HEK293 (cell line): Measurements from ENCODE around the gene RHOF.

Experiments
- BCL11A ChIP-seq: fragments of 450-650 bp; formaldehyde crosslinking; IDR thresholded peaks from 2 replicates; pipeline ENCODE4 v1.5.1; 2016; ENCODE audit warnings: low read depth, missing biosample characterization, missing genetic modification characterization
- BCL11B ChIP-seq: fragments of 450-650 bp; formaldehyde crosslinking; IDR thresholded peaks from 2 replicates; pipeline ENCODE4 v1.5.1; 2016; ENCODE audit warnings: low read depth, missing biosample characterization, missing genetic modification characterization
- HOXD13 ChIP-seq: sonication (generic); formaldehyde crosslinking; IDR thresholded peaks from 2 replicates; pipeline ENCODE4 v1.8.0; 2022; ENCODE audit warnings: missing genetic modification reagents, borderline replicate concordance
- KLF9 ChIP-seq: fragments of 450-650 bp; formaldehyde crosslinking; IDR thresholded peaks from 2 replicates; pipeline ENCODE4 v1.5.1; 2016; ENCODE audit warnings: missing biosample characterization, missing genetic modification characterization, low read depth
- PRDM6 ChIP-seq: fragments of 450-650 bp; formaldehyde crosslinking; IDR thresholded peaks from 2 replicates; pipeline ENCODE4 v1.5.1; 2017; ENCODE audit warnings: missing biosample characterization, missing genetic modification characterization
- SCRT2 ChIP-seq: fragments of 450-650 bp; formaldehyde crosslinking; IDR thresholded peaks from 2 replicates; pipeline ENCODE4 v1.5.1; 2016; ENCODE audit warnings: missing biosample characterization, missing genetic modification characterization
- TCF7L2 ChIP-seq: IDR thresholded peaks from 2 replicates; pipeline ENCODE4 v1.6.1; 2011; ENCODE audit warnings: low read depth, mild to moderate bottlenecking, inconsistent platforms, low read length, moderate library complexity, borderline replicate concordance
- YY1 ChIP-seq: fragments of 450-650 bp; formaldehyde crosslinking; IDR thresholded peaks from 2 replicates; pipeline ENCODE4 v1.5.1; 2018; ENCODE audit warnings: missing biosample characterization, missing genetic modification characterization
- ZBTB1 ChIP-seq: fragments of 450-650 bp; formaldehyde crosslinking; IDR thresholded peaks from 2 replicates; pipeline ENCODE4 v1.5.1; 2016; ENCODE audit warnings: missing biosample characterization, missing genetic modification characterization
- ZBTB17 ChIP-seq: fragments of 450-650 bp; formaldehyde crosslinking; IDR thresholded peaks from 2 replicates; pipeline ENCODE4 v1.5.1; 2016; ENCODE audit warnings: missing biosample characterization, missing genetic modification characterization
- ZBTB44 ChIP-seq: fragments of 450-650 bp; IDR thresholded peaks from 2 replicates; pipeline ENCODE4 v1.5.1; 2018; ENCODE audit warnings: missing biosample characterization, mild to moderate bottlenecking, missing genetic modification characterization
- ZFP37 ChIP-seq: fragments of 450-650 bp; formaldehyde crosslinking; IDR thresholded peaks from 2 replicates; pipeline ENCODE4 v1.5.1; 2016; ENCODE audit warnings: missing biosample characterization, missing genetic modification characterization
- ZFP41 ChIP-seq: fragments of 450-650 bp; formaldehyde crosslinking; IDR thresholded peaks from 2 replicates; pipeline ENCODE4 v1.5.1; 2016; ENCODE audit warnings: missing biosample characterization, missing genetic modification characterization, borderline replicate concordance
- ZNF112 ChIP-seq: fragments of 450-650 bp; formaldehyde crosslinking; IDR thresholded peaks from 2 replicates; pipeline ENCODE4 v1.5.0; 2017; ENCODE audit warnings: missing biosample characterization, missing genetic modification characterization
- ZNF148 ChIP-seq: fragments of 450-650 bp; formaldehyde crosslinking; IDR thresholded peaks from 2 replicates; pipeline ENCODE4 v1.5.0; 2017; ENCODE audit warnings: missing biosample characterization, missing genetic modification characterization, borderline replicate concordance
- ZNF169 ChIP-seq: fragments of 450-650 bp; formaldehyde crosslinking; IDR thresholded peaks from 2 replicates; pipeline ENCODE4 v1.5.1; 2016; ENCODE audit warnings: missing biosample characterization, missing genetic modification characterization
- ZNF184 ChIP-seq: fragments of 450-650 bp; IDR thresholded peaks from 2 replicates; pipeline ENCODE4 v1.5.1; 2018; ENCODE audit warnings: missing biosample characterization, mild to moderate bottlenecking, missing genetic modification characterization
- ZNF223 ChIP-seq: fragments of 450-650 bp; formaldehyde crosslinking; IDR thresholded peaks from 2 replicates; pipeline ENCODE4 v1.5.1; 2016; ENCODE audit warnings: missing biosample characterization, missing genetic modification characterization
- ZNF26 ChIP-seq: fragments of 450-650 bp; formaldehyde crosslinking; IDR thresholded peaks from 2 replicates; pipeline ENCODE4 v1.5.1; 2016; ENCODE audit warnings: missing biosample characterization, missing genetic modification characterization
- ZNF37A ChIP-seq: fragments of 450-650 bp; IDR thresholded peaks from 2 replicates; pipeline ENCODE4 v1.5.1; 2018; ENCODE audit warnings: missing biosample characterization, missing genetic modification characterization
- ZNF391 ChIP-seq: fragments of 450-650 bp; formaldehyde crosslinking; IDR thresholded peaks from 2 replicates; pipeline ENCODE4 v1.5.1; 2016; ENCODE audit warnings: low read depth, missing biosample characterization, missing genetic modification characterization, borderline replicate concordance
- ZNF404 ChIP-seq: fragments of 450-650 bp; formaldehyde crosslinking; IDR thresholded peaks from 2 replicates; pipeline ENCODE4 v1.5.1; 2017; ENCODE audit warnings: missing biosample characterization, missing genetic modification characterization
- ZNF426 ChIP-seq: fragments of 450-650 bp; formaldehyde crosslinking; IDR thresholded peaks from 2 replicates; pipeline ENCODE4 v1.5.1; 2017; ENCODE audit warnings: missing biosample characterization, missing genetic modification characterization, mild to moderate bottlenecking, inconsistent platforms, moderate library complexity
- ZNF488 ChIP-seq: fragments of 450-650 bp; formaldehyde crosslinking; IDR thresholded peaks from 2 replicates; pipeline ENCODE4 v1.5.1; 2016; ENCODE audit warnings: missing biosample characterization, missing genetic modification characterization
- ZNF501 ChIP-seq: fragments of 450-650 bp; formaldehyde crosslinking; IDR thresholded peaks from 2 replicates; pipeline ENCODE4 v1.5.1; 2016; ENCODE audit warnings: missing biosample characterization, missing genetic modification characterization
- ZNF514 ChIP-seq: fragments of 450-650 bp; formaldehyde crosslinking; IDR thresholded peaks from 2 replicates; pipeline ENCODE4 v1.5.1; 2016; ENCODE audit warnings: missing biosample characterization, missing genetic modification characterization
- ZNF561 ChIP-seq: fragments of 450-650 bp; IDR thresholded peaks from 2 replicates; pipeline ENCODE4 v1.5.1; 2018; ENCODE audit warnings: missing biosample characterization, missing genetic modification characterization, borderline replicate concordance
- ZNF623 ChIP-seq: fragments of 450-650 bp; formaldehyde crosslinking; IDR thresholded peaks from 2 replicates; pipeline ENCODE4 v1.5.1; 2016; ENCODE audit warnings: missing biosample characterization, missing genetic modification characterization
- ZNF626 ChIP-seq: fragments of 450-650 bp; sonication (Bioruptor Pico); formaldehyde crosslinking; IDR thresholded peaks from 2 replicates; pipeline ENCODE4 v1.5.1; 2018; ENCODE audit warnings: missing biosample characterization, missing genetic modification characterization, inconsistent platforms
- ZNF664 ChIP-seq: fragments of 450-650 bp; formaldehyde crosslinking; IDR thresholded peaks from 2 replicates; pipeline ENCODE4 v1.5.1; 2016; ENCODE audit warnings: missing biosample characterization, missing genetic modification characterization
- ZNF677 ChIP-seq: fragments of 450-650 bp; IDR thresholded peaks from 2 replicates; pipeline ENCODE4 v1.5.0; 2018; ENCODE audit warnings: missing biosample characterization, mild to moderate bottlenecking, missing genetic modification characterization, moderate library complexity
- ZNF768 ChIP-seq: fragments of 450-650 bp; formaldehyde crosslinking; IDR thresholded peaks from 2 replicates; pipeline ENCODE4 v1.5.1; 2018; ENCODE audit warnings: missing biosample characterization, mild to moderate bottlenecking, missing genetic modification characterization
- ZNF830 ChIP-seq: fragments of 450-650 bp; IDR thresholded peaks from 2 replicates; pipeline ENCODE4 v1.5.0; 2018; ENCODE audit warnings: missing biosample characterization, missing genetic modification characterization, low read depth, mild to moderate bottlenecking, moderate library complexity

The RHOF gene

GRCh38 chr12:121795034-121795968 is 1.8 kb upstream of the RHOF start (continued):
- TF ChIP-seq ZNF148 (tag by site-specific recombination) = no peak
- TF ChIP-seq ZNF514 (tag by site-specific recombination) = no peak
- no peak for TF ChIP-seq ZNF664 (tag by site-specific recombination)
- TF ChIP-seq ZNF677 (tag by site-specific recombination) = no peak
- TF ChIP-seq ZFP37 (tag by site-specific recombination) = 0 out of 2 replicates have a peak, but pooled peaks have one; percentile 21
- no peak for TF ChIP-seq ZNF623 (tag by site-specific recombination)
- TF ChIP-seq ZNF426 = no peak
- TF ChIP-seq ZBTB17 = no peak
- TF ChIP-seq ZNF184 = no peak
- no peak for TF ChIP-seq ZNF768 (tag by site-specific recombination)
- no peak for TF ChIP-seq ZNF830 (tag by site-specific recombination)
- peak; percentile 71 for TF ChIP-seq BCL11A (tag by site-specific recombination)
- TF ChIP-seq YY1 = no peak
- TF ChIP-seq PRDM6 (tag by site-specific recombination) = no peak
- TF ChIP-seq ZBTB44 (tag by site-specific recombination) = no peak
- no peak for TF ChIP-seq ZNF26
- no peak for TF ChIP-seq ZNF112 (tag by site-specific recombination)
- TF ChIP-seq KLF9 (tag by site-specific recombination) = no peak
- TF ChIP-seq ZBTB1 (tag by site-specific recombination) = no peak
- no peak for TF ChIP-seq ZNF488 (tag by site-specific recombination)
- peak; percentile 54; the same call in 1 of the 2 replicates for TF ChIP-seq BCL11B
- TF ChIP-seq ZNF501 = no peak
- no peak for TF ChIP-seq TCF7L2
- no peak for TF ChIP-seq ZNF391 (tag by site-specific recombination)
- no peak for TF ChIP-seq ZFP41 (tag by site-specific recombination)
- no peak for TF ChIP-seq ZNF626 (tag by site-specific recombination)
- TF ChIP-seq HOXD13 (CRISPR knock-in tag) = no peak
- no peak for TF ChIP-seq ZNF561 (tag by site-specific recombination)
- no peak for TF ChIP-seq SCRT2 (tag by site-specific recombination)
- TF ChIP-seq ZNF404 (tag by site-specific recombination) = no peak
- TF ChIP-seq ZNF223 = no peak
- TF ChIP-seq ZNF37A = no peak
- TF ChIP-seq ZNF169 = no peak
